Neural cell (in vitro differentiated cells): ENCODE data around the gene INAVA.

Experiments used
- CTCF ChIP-seq: fragments of 450-650 bp; IDR thresholded peaks from 2 replicates; pipeline ENCODE4 v1.5.1; 2014; ENCODE audit warnings: antibody characterized with exemption, mild to moderate bottlenecking, moderate library complexity; ENCODE audit not compliant: poor library complexity, severe bottlenecking
- EP300 ChIP-seq: fragments of 450-650 bp; conservative IDR thresholded peaks from 2 replicates; pipeline ENCODE4 v1.6.1; 2014; ENCODE audit warnings: antibody characterized with exemption, mild to moderate bottlenecking, moderate library complexity; ENCODE audit not compliant: poor library complexity, severe bottlenecking
- EZH2 ChIP-seq: fragments of 200-600, 300-800 bp; shearing (Covaris generic), sonication (generic); IDR thresholded peaks from 2 replicates; pipeline ENCODE4 v1.6.1; 2014; ENCODE audit warnings: antibody characterized with exemption, low read length, borderline replicate concordance, mild to moderate bottlenecking; ENCODE audit not compliant: insufficient read depth, poor library complexity, severe bottlenecking
- MXI1 ChIP-seq: fragments of 450-650 bp; conservative IDR thresholded peaks from 2 replicates; pipeline ENCODE4 v1.6.1; 2014; ENCODE audit warnings: antibody characterized with exemption, mild to moderate bottlenecking; ENCODE audit not compliant: poor library complexity, severe bottlenecking
- POLR2AphosphoS5 ChIP-seq: IDR thresholded peaks from 2 replicates; pipeline ENCODE4 v1.6.1; 2012
- RAD21 ChIP-seq: fragments of 450-650 bp; conservative IDR thresholded peaks from 2 replicates; pipeline ENCODE4 v1.6.1; 2014; ENCODE audit warnings: antibody characterized with exemption, mild to moderate bottlenecking, moderate library complexity
- REST ChIP-seq: IDR thresholded peaks from 2 replicates; pipeline ENCODE4 v1.6.1; 2012; ENCODE audit warnings: borderline replicate concordance
- TAF1 ChIP-seq: IDR thresholded peaks from 2 replicates; pipeline ENCODE4 v1.6.1; 2012; ENCODE audit warnings: low read depth

- TF ChIP-seq MXI1 (no peak), EP300 (no peak), EZH2 (no peak), CTCF (no peak), RAD21 (no peak), REST (no peak), POLR2AphosphoS5 (no peak), TAF1 (no peak)
Observed at GRCh38 chr1:200931776-200932175, 37.1 kb downstream of the INAVA start.
